NCI-H2196 (cell line): ENCODE data around the gene FLACC1.

Experiments used
- DNase-seq: peaks from one replicate; lab custom pipeline; 2025; ENCODE audit not compliant: unreplicated experiment; lab: John Stamatoyannopoulos, UW

The FLACC1 gene

GRCh38 chr2:201280191-201281040 lies 76.7 kb downstream of the FLACC1 start:
- no peak for DNase-seq

- no peak for DNase-seq
Observed at GRCh38 chr2:201279079-201279478, 78.1 kb downstream of the FLACC1 start.

GRCh38 chr2:201276511-201276910 lies 80.6 kb downstream of the FLACC1 start:
- no peak for DNase-seq

- no peak for DNase-seq
Observed at GRCh38 chr2:201275990-201276389, 81.2 kb downstream of the FLACC1 start.

GRCh38 chr2:201275069-201275468 lies 82.1 kb downstream of the FLACC1 start:
- DNase-seq, result no peak

- DNase-seq, result no peak
Observed at GRCh38 chr2:201273330-201273983, 83.7 kb downstream of the FLACC1 start.

GRCh38 chr2:201271917-201272316 lies 85.2 kb downstream of the FLACC1 start:
- DNase-seq, result no peak

- no peak for DNase-seq
Observed at GRCh38 chr2:201270293-201271001, 86.7 kb downstream of the FLACC1 start.

GRCh38 chr2:201269764-201270163 lies 87.4 kb downstream of the FLACC1 start:
- DNase-seq, result peak; percentile 18

GRCh38 chr2:201267278-201268030 lies 89.7 kb downstream of the FLACC1 start:
- DNase-seq, result no peak

- no peak for DNase-seq
Observed at GRCh38 chr2:201266629-201267028, 90.5 kb downstream of the FLACC1 start.

GRCh38 chr2:201264472-201265173 lies 92.5 kb downstream of the FLACC1 start:
- no peak for DNase-seq

GRCh38 chr2:201263779-201264178 lies 93.4 kb downstream of the FLACC1 start:
- DNase-seq, result no peak

- DNase-seq, result no peak
Observed at GRCh38 chr2:201262718-201263117, 94.4 kb downstream of the FLACC1 start.

- DNase-seq, result no peak
Observed at GRCh38 chr2:201261906-201262305, 95.2 kb downstream of the FLACC1 start.

GRCh38 chr2:201261471-201261870 lies 95.7 kb downstream of the FLACC1 start:
- no peak for DNase-seq

GRCh38 chr2:201260302-201260800 lies 96.8 kb downstream of the FLACC1 start, which contains the start of gene CASP8:
Gene CASP8, plus strand, starts transcription at chr2:201260536. Its CDS starts 5,951 bp downstream, at chr2:201266487.
- DNase-seq, result no peak

- no peak for DNase-seq
Observed at GRCh38 chr2:201258666-201259615, 98.2 kb downstream of the FLACC1 start.
